Tibial nerve (tissue), 4 donors: ENCODE measurements around the gene C3orf52. TPM values are rescaled to one million over a fixed set of nuclear protein-coding genes. Genes with fewer than 3 reads are reported as not detected.

Source experiments
- DNase-seq, 2 donors: peaks; one replicate each; pipeline ENCODE4 v3.0.0-alpha.2; 2019; ENCODE audit warnings: low spot score in 2 of 2
- H3K27ac ChIP-seq, 4 donors: fragments of 200-600 bp; sonication (generic) in 3 of 4; one replicate each; pipeline ENCODE4 v1.5.1; 2017 to 2019; ENCODE audit warnings: mild to moderate bottlenecking in 1 of 4
- H3K27me3 ChIP-seq, 2 donors: fragments of 200-600 bp; sonication (generic) in 1 of 2; one replicate each; pipeline versions ENCODE4 v1.5.1 to v1.6.0; 2017 to 2019
- H3K36me3 ChIP-seq, 3 donors: fragments of 200-600 bp; sonication (generic); one replicate each; pipeline ENCODE4 v1.5.1; 2018 to 2019
- H3K4me1 ChIP-seq, 4 donors: fragments of 200-600 bp; sonication (generic) in 3 of 4; one replicate each; pipeline ENCODE4 v1.5.1; 2017 to 2019
- H3K4me3 ChIP-seq, 4 donors: fragments of 200-600 bp; sonication (generic) in 3 of 4; one replicate each; pipeline ENCODE4 v1.5.1; 2017 to 2019; ENCODE audit warnings: mild to moderate bottlenecking in 1 of 4, moderate library complexity in 1 of 4
- H3K9me3 ChIP-seq, 4 donors: fragments of 200-600 bp; sonication (generic) in 3 of 4; one replicate each; pipeline ENCODE4 v1.5.1; 2017 to 2019
- CTCF ChIP-seq, 5 experiments: fragments of 200-600 bp in 3 of 5; fragments of 450-650 bp in 2 of 5; sonication (generic) in 3 of 5; IDR thresholded peaks; one replicate each; pipeline ENCODE4 v1.5.1; 2016 to 2019; ENCODE audit warnings: antibody characterized with exemption in 5 of 5, mild to moderate bottlenecking in 3 of 5, moderate library complexity in 2 of 5
- EP300 ChIP-seq, 2 donors: sonication (generic); formaldehyde crosslinking; IDR thresholded peaks; one replicate each; pipeline ENCODE4 v1.6.1; 2017; ENCODE audit warnings: antibody characterized with exemption in 2 of 2, mild to moderate bottlenecking in 1 of 2
- POLR2A ChIP-seq, 2 donors: fragments of 450-650 bp; IDR thresholded peaks; one replicate each; pipeline ENCODE4 v1.6.1; 2017; ENCODE audit warnings: antibody characterized with exemption in 2 of 2, mild to moderate bottlenecking in 2 of 2, moderate library complexity in 2 of 2
- WGBS, 2 donors: methylation state at CpG; one replicate each; pipeline ENCODE4 v1.1.5; 2018; 5-methylcytosine and 5-hydroxymethylcytosine counted together
- total RNA-seq, 4 donors: library from RNA; depleted of rRNA; stranded (reverse); fragments of >200 nt; gene quantifications; one replicate each; pipeline ENCODE4 v1.1.0, GENCODE V29; 2016

Gene C3orf52
- total RNA-seq, 4 donors from 2014 or later: 0.98 to 8.5 (median 5.6) TPM

GRCh38 chr3:112085735-112086075, 484 bp upstream of the C3orf52 start:
- no peak for DNase-seq
- Histone ChIP-seq H3K9me3 (no peaks in the 10 kb centered on the region), H3K4me1 (peaks cover 0 to 14% (median 0%) of the 10 kb centered on the region in 4 donors), H3K36me3 (no peaks in the 10 kb centered on the region), H3K27me3 (no peaks in the 10 kb centered on the region), H3K4me3 (peak overlapping the region; percentile 43 to 67 (median 56)), H3K27ac (peak overlapping the region in 2 of 4 donors; percentile 66 to 76)
- TF ChIP-seq EP300 (IDR thresholded peaks at IDR 0.05) (no peak), POLR2A (IDR thresholded peaks at IDR 0.05) (no peak), CTCF (IDR thresholded peaks at IDR 0.05) (no peak)
- WGBS, 2 donors: 23 to 28% methylated on average over 12 of the region's 12 CpGs

- H3K9me3 ChIP-seq: no peaks in the 10 kb centered on the region
- no peak for DNase-seq
- H3K36me3 ChIP-seq: no peaks in the 10 kb centered on the region
- peaks cover 0 to 14% (median 0%) of the 10 kb centered on the region in 4 donors for H3K4me1 ChIP-seq
- no peak for TF ChIP-seq EP300 (IDR thresholded peaks at IDR 0.05)
- TF ChIP-seq CTCF (IDR thresholded peaks at IDR 0.05): peak in 1 of 5 experiments; percentile 2
- no peak for TF ChIP-seq POLR2A (IDR thresholded peaks at IDR 0.05)
- peak overlapping the region; percentile 43 to 67 (median 56) for H3K4me3 ChIP-seq
- peak overlapping the region in 2 of 4 donors; percentile 66 to 76 for H3K27ac ChIP-seq
- WGBS, 2 donors: 22 to 31% methylated on average over 14 of the region's 14 CpGs
- H3K27me3 ChIP-seq: no peaks in the 10 kb centered on the region
Observed at GRCh38 chr3:112086875-112087524, 811 bp downstream of the C3orf52 start.

DNA sequence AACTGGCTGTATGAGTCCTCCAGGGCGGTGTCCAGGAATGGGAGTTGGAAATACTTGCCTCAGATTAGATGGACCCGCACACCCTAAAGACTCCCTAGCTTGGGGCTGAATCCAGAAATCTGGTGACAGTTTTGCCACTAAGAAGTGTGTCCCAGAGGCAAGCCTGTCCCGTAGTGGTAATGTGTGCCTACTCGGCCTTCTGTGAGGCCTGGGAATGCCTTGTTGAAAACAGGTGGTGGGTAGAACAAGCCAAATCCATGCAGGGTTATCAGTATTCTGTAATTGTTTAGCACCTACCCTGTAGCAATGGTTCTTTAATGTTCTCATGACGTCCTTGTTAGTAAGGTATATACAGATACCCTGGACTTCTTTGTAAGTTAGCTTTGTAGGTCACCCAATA, 1.6 kb downstream of the C3orf52 start:
- Histone ChIP-seq H3K9me3 (no peaks in the 10 kb centered on the region), H3K27ac (no peak overlapping the region), H3K4me3 (no peak overlapping the region)

DNA sequence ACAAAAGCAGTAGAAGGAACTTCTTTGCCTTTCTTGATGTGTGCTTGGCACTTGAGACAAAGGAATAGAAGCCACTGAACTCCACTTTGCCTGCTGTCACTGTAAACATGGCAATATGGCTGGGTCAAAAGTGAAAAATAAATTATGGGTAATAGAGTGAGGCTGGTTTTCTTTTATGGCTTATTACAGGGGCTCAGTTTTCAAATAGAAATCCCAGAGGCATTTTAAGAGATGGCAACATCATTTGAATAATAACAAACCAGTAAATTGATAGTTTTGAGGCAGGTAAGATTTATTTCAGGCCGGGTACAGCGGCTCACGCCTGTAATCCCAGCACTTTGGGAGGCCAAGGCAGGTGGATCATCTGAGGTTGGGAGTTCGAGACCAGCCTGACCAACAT, 2.8 kb downstream of the C3orf52 start:
- no peak overlapping the region for H3K27ac ChIP-seq
- H3K9me3 ChIP-seq: no peaks in the 10 kb centered on the region
- no peak for TF ChIP-seq EP300 (IDR thresholded peaks at IDR 0.05)
- no peak for TF ChIP-seq CTCF (IDR thresholded peaks at IDR 0.05)
- no peak for TF ChIP-seq POLR2A (IDR thresholded peaks at IDR 0.05)
- no peak overlapping the region for H3K4me3 ChIP-seq
- WGBS, 2 donors: 72 to 84% methylated on average over 4 of the region's 4 CpGs
- no peaks in the 10 kb centered on the region for H3K36me3 ChIP-seq
- H3K27me3 ChIP-seq: no peaks in the 10 kb centered on the region
- H3K4me1 ChIP-seq: peaks cover 0 to 26% (median 0%) of the 10 kb centered on the region in 4 donors
- no peak for DNase-seq

More for the DNA sequence above, 1.6 kb downstream of the C3orf52 start:
- 75 to 84% methylated on average over 5 of the region's 5 CpGs for WGBS, 2 donors
- TF ChIP-seq CTCF (IDR thresholded peaks at IDR 0.05) (no peak), EP300 (IDR thresholded peaks at IDR 0.05) (no peak), POLR2A (IDR thresholded peaks at IDR 0.05) (no peak)
- peaks cover 0 to 20% (median 0%) of the 10 kb centered on the region in 4 donors for H3K4me1 ChIP-seq
- H3K27me3 ChIP-seq: no peaks in the 10 kb centered on the region
- DNase-seq: no peak
- no peaks in the 10 kb centered on the region for H3K36me3 ChIP-seq

GRCh38 chr3:112089956-112090886, 4.0 kb downstream of the C3orf52 start:
- no peak overlapping the region for H3K27ac ChIP-seq
- no peak overlapping the region for H3K4me3 ChIP-seq
- no peak for DNase-seq
- no peaks in the 10 kb centered on the region for H3K9me3 ChIP-seq
- no peaks in the 10 kb centered on the region for H3K36me3 ChIP-seq
- H3K27me3 ChIP-seq: no peaks in the 10 kb centered on the region
- 77 to 85% methylated on average over 9 of the region's 9 CpGs for WGBS, 2 donors
- no peak for TF ChIP-seq EP300 (IDR thresholded peaks at IDR 0.05)
- no peak for TF ChIP-seq CTCF (IDR thresholded peaks at IDR 0.05)
- TF ChIP-seq POLR2A (IDR thresholded peaks at IDR 0.05): no peak
- H3K4me1 ChIP-seq: peaks cover 0 to 26% (median 0%) of the 10 kb centered on the region in 4 donors
